ENCODE measurements around the gene MUSTN1.

Gene MUSTN1

GRCh38 chr3:52811452-52812011 lies 23.3 kb downstream of the MUSTN1 start:
- no peak for TF ChIP-seq CTCF (IDR thresholded peaks at IDR 0.05; ENCODE audit: insufficient read depth, missing control alignments)
- DNase-seq (ENCODE audit: insufficient read length, low spot score) (no peak), FAIRE-seq (no peak)

- TF ChIP-seq CTCF (IDR thresholded peaks at IDR 0.05; ENCODE audit: insufficient read depth, missing control alignments): no peak
- no peak for DNase-seq (ENCODE audit: insufficient read length, low spot score)
- FAIRE-seq: no peak
These were observed 23.9 kb downstream of the MUSTN1 start for GRCh38 chr3:52810923-52811322.

GRCh38 chr3:52809662-52810377 lies 25.0 kb downstream of the MUSTN1 start:
- DNase-seq (ENCODE audit: insufficient read length, low spot score) (no peak), FAIRE-seq (no peak)

GRCh38 chr3:52809149-52809548 lies 25.7 kb downstream of the MUSTN1 start:
- no peak for TF ChIP-seq CTCF (IDR thresholded peaks at IDR 0.05; ENCODE audit: insufficient read depth, missing control alignments)
- no peak for FAIRE-seq
- no peak for DNase-seq (ENCODE audit: insufficient read length, low spot score)

More at GRCh38 chr3:52809662-52810377, 25.0 kb downstream of the MUSTN1 start:
- TF ChIP-seq CTCF (IDR thresholded peaks at IDR 0.05; ENCODE audit: insufficient read depth, missing control alignments): no peak

GRCh38 chr3:52805270-52806039 lies 29.4 kb downstream of the MUSTN1 start:
- DNase-seq (ENCODE audit: insufficient read length, low spot score) (no peak), FAIRE-seq (no peak)
- TF ChIP-seq CTCF (IDR thresholded peaks at IDR 0.05; ENCODE audit: insufficient read depth, missing control alignments): no peak

GRCh38 chr3:52801839-52802238 lies 33.0 kb downstream of the MUSTN1 start:
- DNase-seq (ENCODE audit: insufficient read length, low spot score): no peak
- no peak for FAIRE-seq
- no peak for TF ChIP-seq CTCF (IDR thresholded peaks at IDR 0.05; ENCODE audit: insufficient read depth, missing control alignments)

Data from D721Med (cell line).